Measurements from ENCODE around the gene ICE2. TPM values are rescaled to one million over a fixed set of nuclear protein-coding genes. Genes with fewer than 3 reads are reported as not detected.

ICE2 gene
- total RNA-seq, 3 donors from 2014 or later, result 31.5 to 47.5 (median 36.3) TPM

- peak; percentile 67 for ATAC-seq
- H3K4me1 ChIP-seq (ENCODE audit: low read depth), result peaks cover 69% of the 10 kb centered on the region
- no peaks in the 10 kb centered on the region for H3K36me3 ChIP-seq (ENCODE audit: low read depth)
- H3K9me3 ChIP-seq, result no peaks in the 10 kb centered on the region
- intact Hi-C loops (cut with DNase I, micrococcal nuclease), result no loop called here
- DNase-seq, result peak in 2 of 3 donors; percentile 50 to 57
- no peak for TF ChIP-seq CTCF (IDR thresholded peaks at IDR 0.05)
- no peak overlapping the region for H3K4me3 ChIP-seq
These were observed 88.0 kb downstream of the ICE2 start for GRCh38 chr15:60390871-60391501.

- intact Hi-C loops (cut with DNase I, micrococcal nuclease), result no loop called here
- DNase-seq, result no peak
- no peak for TF ChIP-seq CTCF (IDR thresholded peaks at IDR 0.05)
- no peak overlapping the region for H3K4me3 ChIP-seq
- peaks cover 61% of the 10 kb centered on the region for H3K4me1 ChIP-seq (ENCODE audit: low read depth)
- no peaks in the 10 kb centered on the region for H3K36me3 ChIP-seq (ENCODE audit: low read depth)
- ATAC-seq, result no peak
- no peaks in the 10 kb centered on the region for H3K9me3 ChIP-seq
These were observed 88.7 kb downstream of the ICE2 start for GRCh38 chr15:60390231-60390630.

- H3K4me1 ChIP-seq (ENCODE audit: low read depth), result peaks cover 54% of the 10 kb centered on the region
- intact Hi-C loops (cut with DNase I, micrococcal nuclease), result no loop called here
- no peak overlapping the region for H3K4me3 ChIP-seq
- no peaks in the 10 kb centered on the region for H3K36me3 ChIP-seq (ENCODE audit: low read depth)
- no peak for TF ChIP-seq CTCF (IDR thresholded peaks at IDR 0.05)
- ATAC-seq, result no peak
- no peak for DNase-seq
- no peaks in the 10 kb centered on the region for H3K9me3 ChIP-seq
These were observed 89.5 kb downstream of the ICE2 start for GRCh38 chr15:60389261-60390077.

GRCh38 chr15:60387321-60387720 is 91.6 kb downstream of the ICE2 start:
- ATAC-seq (no peak), DNase-seq (no peak)
- TF ChIP-seq CTCF (IDR thresholded peaks at IDR 0.05), result no peak
- intact Hi-C loops (cut with DNase I, micrococcal nuclease), result no loop called here
- Histone ChIP-seq H3K9me3 (no peaks in the 10 kb centered on the region), H3K4me1 (ENCODE audit: low read depth) (peaks cover 32% of the 10 kb centered on the region), H3K4me3 (no peak overlapping the region), H3K36me3 (ENCODE audit: low read depth) (no peaks in the 10 kb centered on the region)

GRCh38 chr15:60386615-60387014 is 92.3 kb downstream of the ICE2 start:
- H3K4me3 ChIP-seq, result no peak overlapping the region
- ATAC-seq (no peak), DNase-seq (no peak)
- H3K4me1 ChIP-seq (ENCODE audit: low read depth), result peaks cover 25% of the 10 kb centered on the region
- H3K9me3 ChIP-seq, result no peaks in the 10 kb centered on the region
- no peaks in the 10 kb centered on the region for H3K36me3 ChIP-seq (ENCODE audit: low read depth)
- intact Hi-C loops (cut with DNase I, micrococcal nuclease), result no loop called here
- no peak for TF ChIP-seq CTCF (IDR thresholded peaks at IDR 0.05)

Measured in mucosa of descending colon (tissue), 3 donors.